HepG2 (cell line): ENCODE data around the gene MYOM1. TPM values are rescaled to one million over a fixed set of nuclear protein-coding genes. Genes with fewer than 3 reads are reported as not detected.

ENCODE experiments used
- ATM ChIP-seq: fragments of 450-650 bp; IDR thresholded peaks from 2 replicates; pipeline ENCODE4 v1.7.1; 2017; ENCODE audit warnings: mild to moderate bottlenecking, borderline replicate concordance
- CENPX ChIP-seq: sonication (generic); formaldehyde crosslinking; IDR thresholded peaks from 2 replicates; pipeline ENCODE4 v1.9.0; 2021; ENCODE audit warnings: mild to moderate bottlenecking, missing genetic modification reagents, moderate library complexity
- E2F5 ChIP-seq: sonication (generic); formaldehyde crosslinking; conservative IDR thresholded peaks from 2 replicates; pipeline ENCODE4 v1.4.0; 2020; ENCODE audit warnings: missing genetic modification reagents
- HHEX ChIP-seq: IDR thresholded peaks from 2 replicates; pipeline ENCODE4 v1.6.1; 2016; ENCODE audit warnings: control low read depth
- HINFP ChIP-seq: sonication (generic); formaldehyde crosslinking; IDR thresholded peaks from 2 replicates; pipeline ENCODE4 v1.4.0; 2020; ENCODE audit warnings: low read depth, mild to moderate bottlenecking, missing genetic modification reagents
- IKZF5 ChIP-seq: IDR thresholded peaks from 2 replicates; pipeline ENCODE4 v1.6.1; 2018; ENCODE audit warnings: missing genetic modification reagents, mild to moderate bottlenecking, missing compliant biosample characterization
- IRF1 ChIP-seq: sonication (generic); formaldehyde crosslinking; IDR thresholded peaks from 2 replicates; pipeline ENCODE4 v1.4.0; 2020; ENCODE audit warnings: low read depth, mild to moderate bottlenecking, missing genetic modification reagents
- MLX ChIP-seq: IDR thresholded peaks from 2 replicates; pipeline ENCODE4 v1.6.1; 2016
- NFE2 ChIP-seq: sonication (generic); formaldehyde crosslinking; IDR thresholded peaks from 2 replicates; pipeline ENCODE4 v1.4.0; 2020; ENCODE audit warnings: missing genetic modification reagents
- PRMT3 ChIP-seq: sonication (generic); formaldehyde crosslinking; IDR thresholded peaks from 2 replicates; pipeline ENCODE4 v1.8.1; 2022; ENCODE audit warnings: low read depth, mild to moderate bottlenecking, moderate library complexity, missing genetic modification reagents, borderline replicate concordance
- RBM39 ChIP-seq: fragments of 200-400 bp; formaldehyde crosslinking; IDR thresholded peaks from one replicate; pipeline ENCODE4 v1.6.1; 2018; ENCODE audit warnings: antibody characterized with exemption, mild to moderate bottlenecking, low read depth, low read length; ENCODE audit not compliant: poor library complexity, severe bottlenecking
- RFXAP ChIP-seq: sonication (generic); formaldehyde crosslinking; IDR thresholded peaks from 2 replicates; pipeline ENCODE4 v1.4.0; 2020; ENCODE audit warnings: missing genetic modification reagents, borderline replicate concordance
- SIX1 ChIP-seq: sonication (generic); formaldehyde crosslinking; IDR thresholded peaks from 2 replicates; pipeline ENCODE4 v1.4.0; 2020; ENCODE audit warnings: missing genetic modification reagents, borderline replicate concordance
- SKIL ChIP-seq: sonication (generic); formaldehyde crosslinking; IDR thresholded peaks from 2 replicates; pipeline ENCODE4 v1.8.0; 2022; ENCODE audit warnings: missing genetic modification reagents, mild to moderate bottlenecking, moderate library complexity, borderline replicate concordance
- SUZ12 ChIP-seq: fragments of 150-350 bp; IDR thresholded peaks from 2 replicates; pipeline ENCODE4 v1.6.1; 2014; ENCODE audit warnings: low read depth, low read length
- TCF12 ChIP-seq, 2 experiments: fragments of 450-650 bp in 1 of 2; sonication (generic) in 1 of 2; formaldehyde crosslinking in 1 of 2; IDR thresholded peaks; 2 replicates each; pipeline versions ENCODE4 v1.6.1 to v1.8.0; 2017 to 2022; ENCODE audit warnings: antibody characterized with exemption in 1 of 2, mild to moderate bottlenecking in 1 of 2, missing genetic modification reagents in 1 of 2, moderate library complexity in 1 of 2
- THYN1 ChIP-seq: sonication (generic); formaldehyde crosslinking; IDR thresholded peaks from 2 replicates; pipeline ENCODE4 v1.8.1; 2023; ENCODE audit warnings: low read depth, mild to moderate bottlenecking, moderate library complexity, missing genetic modification reagents, borderline replicate concordance
- XRCC5 ChIP-seq: fragments of 200-400 bp; formaldehyde crosslinking; optimal IDR thresholded peaks from 2 replicates; pipeline ENCODE3; 2017; ENCODE audit warnings: mild to moderate bottlenecking, low read length
- ZFP1 ChIP-seq: IDR thresholded peaks from 2 replicates; pipeline ENCODE4 v1.6.1; 2016
- ZNF207 ChIP-seq: fragments of 450-650 bp; IDR thresholded peaks from 2 replicates; pipeline ENCODE4 v1.6.1; 2016; ENCODE audit warnings: antibody characterized with exemption, borderline replicate concordance
- ZNF451 ChIP-seq: sonication (generic); formaldehyde crosslinking; IDR thresholded peaks from 2 replicates; pipeline ENCODE4 v1.5.0; 2020; ENCODE audit warnings: mild to moderate bottlenecking, missing genetic modification reagents
- polyA plus RNA-seq, 8 experiments: library from polyadenylated mRNA; depleted of rRNA in 3 of 8; stranded (reverse) in 7 of 8; unstranded in 1 of 8; fragments of >200 nt; fragmentation: Illumina TruSeq in 4 of 8; extraction: Trizol in 4 of 8; gene quantifications; 2 replicates each; pipeline versions ENCODE4 v1.2.1 to v1.2.3, GENCODE V29; 2011 to 2016; ENCODE audit warnings: low read depth in 4 of 8, missing spikeins in 1 of 8, mixed read lengths in 1 of 8; ENCODE audit not compliant: insufficient read depth in 1 of 8
- total RNA-seq, 5 experiments: library from RNA; depleted of rRNA; stranded (reverse); fragments of >200 nt; fragmentation: Illumina TruSeq; extraction: Trizol; gene quantifications; 2 replicates each; pipeline ENCODE4 v1.2.3, GENCODE V29; 2016; ENCODE audit warnings: low read depth in 1 of 5

MYOM1 gene
- total and polyA plus RNA-seq, 2 of the 13 experiments (the other 11 are each of a cell fraction or from before 2014, with no cell fraction given), result 0.46 to 0.98 TPM

GRCh38 chr18:3233433-3234168 is 13.8 kb upstream of the MYOM1 start (continued):
- no peak for TF ChIP-seq RBM39
- peak; percentile 74 for TF ChIP-seq ZFP1 (CRISPR knock-in tag)
- TF ChIP-seq ZNF451 (CRISPR knock-in tag), result no peak
- TF ChIP-seq ATM, result no peak
- no peak for TF ChIP-seq IRF1 (CRISPR knock-in tag)
- no peak for TF ChIP-seq NFE2 (CRISPR knock-in tag)
- TF ChIP-seq HINFP (CRISPR knock-in tag), result no peak
- peak; percentile 86 for TF ChIP-seq MLX (CRISPR knock-in tag)
- TF ChIP-seq HHEX, result peak; percentile 91; the same call in 1 of the 2 replicates
- peak; percentile 65; the same call in 1 of the 2 replicates for TF ChIP-seq RFXAP (CRISPR knock-in tag)
- no peak; the same call in 1 of the 2 replicates for TF ChIP-seq PRMT3 (CRISPR knock-in tag)
- no peak for TF ChIP-seq E2F5 (CRISPR knock-in tag)
- peak; percentile 94 for TF ChIP-seq SKIL (CRISPR knock-in tag)
- TF ChIP-seq THYN1 (CRISPR knock-in tag), result no peak
- TF ChIP-seq CENPX (CRISPR knock-in tag), result no peak
- TF ChIP-seq ZNF207, result no peak
- peak; percentile 94 for TF ChIP-seq IKZF5 (CRISPR knock-in tag)
- peak; percentile 90 for TF ChIP-seq SIX1 (CRISPR knock-in tag)
- no peak for TF ChIP-seq TCF12 (IDR thresholded peaks at IDR 0.05)
- TF ChIP-seq TCF12 (CRISPR knock-in tag; IDR thresholded peaks at IDR 0.05), result peak; percentile 96
- no peak for TF ChIP-seq XRCC5
- TF ChIP-seq SUZ12, result no peak
